Suprapubic skin (tissue), 4 donors: ENCODE data around the gene GRID1.

ENCODE experiments used
- POLR2A ChIP-seq, 2 donors: fragments of 450-650 bp; IDR thresholded peaks; one replicate each; pipeline ENCODE4 v1.6.1; 2017; ENCODE audit warnings: antibody characterized with exemption in 2 of 2, mild to moderate bottlenecking in 2 of 2, moderate library complexity in 2 of 2
- POLR2AphosphoS5 ChIP-seq, 3 donors: sonication (generic); formaldehyde crosslinking; IDR thresholded peaks; one replicate each; pipeline ENCODE4 v1.6.1; 2017; ENCODE audit warnings: antibody characterized with exemption in 3 of 3

DNA sequence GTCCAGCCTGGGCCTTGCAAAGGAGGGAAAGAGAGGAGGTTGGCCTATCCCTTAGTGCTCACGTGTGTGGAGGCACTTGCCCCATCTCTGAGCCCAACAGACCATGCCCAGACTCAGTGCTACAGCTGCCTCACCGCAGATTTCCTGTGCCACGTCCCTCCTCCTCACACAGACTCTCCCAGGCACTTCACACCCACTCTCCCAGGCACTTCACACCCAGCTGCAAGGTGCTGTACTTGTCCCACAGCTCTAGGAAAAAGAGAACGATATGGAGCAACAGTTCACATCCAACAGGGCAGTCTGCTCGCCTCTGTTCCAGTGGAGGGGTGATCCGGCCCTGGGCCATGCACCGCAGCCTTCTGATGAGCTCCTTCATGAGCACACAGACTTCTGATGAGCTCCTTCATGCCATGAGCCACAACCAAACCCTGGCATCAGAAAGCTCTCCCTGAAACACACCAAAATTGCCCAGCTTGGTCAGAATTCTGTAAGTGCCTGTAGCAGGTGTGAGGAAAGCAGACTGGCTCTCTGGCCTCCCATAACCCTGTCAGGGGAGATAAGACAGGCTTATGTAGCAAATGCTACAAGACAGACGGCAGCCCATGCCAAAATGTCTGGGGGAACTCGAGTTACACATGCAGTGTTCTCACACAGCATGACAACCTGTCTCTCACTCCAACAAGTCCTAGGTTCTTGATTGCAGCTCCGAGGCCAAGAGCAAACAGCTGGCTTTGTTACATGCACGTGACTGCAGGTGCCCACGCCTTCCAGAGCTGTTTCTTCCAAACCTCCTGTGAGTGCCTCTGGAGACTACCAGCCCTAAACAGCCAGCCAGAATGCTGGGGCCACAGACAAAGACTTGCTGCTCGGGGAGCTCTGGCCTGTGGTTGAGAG lies 348.5 kb downstream of the GRID1 start:
- TF ChIP-seq POLR2AphosphoS5 (IDR thresholded peaks at IDR 0.05) (no peak), POLR2A (IDR thresholded peaks at IDR 0.05) (no peak)
